HG03060 (cell line): ENCODE measurements around the gene SLC26A11.

Experiments
- ATAC-seq: cut with Tn5 transposase; IDR thresholded peaks from one replicate; pipeline ENCODE4 v1.9.1; 2021; ENCODE audit warnings: low read depth, moderate number of reproducible peaks; ENCODE audit not compliant: unreplicated experiment

The SLC26A11 gene

DNA sequence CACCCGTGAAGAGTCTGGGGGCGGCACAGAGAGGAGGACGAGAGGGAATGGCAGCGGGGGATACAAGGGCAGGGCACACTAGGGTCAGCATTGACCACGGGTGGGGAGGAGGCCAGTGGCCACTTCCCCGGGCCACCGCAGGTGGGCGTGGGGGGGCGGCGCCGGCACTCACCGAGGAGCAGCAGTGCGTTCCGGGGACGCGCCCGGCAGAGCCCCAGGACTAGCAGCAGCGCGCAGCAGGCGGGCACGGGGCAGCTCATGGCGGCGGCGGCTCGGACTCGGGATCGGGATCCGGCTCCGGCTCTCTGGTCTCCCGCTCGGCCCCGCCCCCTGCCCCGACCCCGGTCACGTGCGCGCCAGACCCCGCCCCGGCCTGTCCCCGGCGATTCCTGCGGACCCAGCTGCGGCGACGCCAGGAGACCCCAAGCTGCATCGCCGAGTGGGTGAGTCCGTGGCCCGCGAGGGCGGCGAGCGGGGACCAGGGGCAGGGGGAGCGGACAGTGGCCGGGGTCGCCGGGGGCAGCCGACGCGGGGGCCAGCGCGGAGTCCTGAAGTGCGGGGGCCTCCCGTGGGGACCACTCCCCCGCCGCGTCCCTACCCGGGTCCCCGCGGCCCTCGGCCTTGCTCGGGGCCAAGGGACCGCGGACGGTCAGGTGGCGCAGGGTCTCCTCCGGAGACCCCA lies at the start of gene SLC26A11, which contains the start of gene SGSH:
Gene SLC26A11, plus strand, starts transcription at position 374 of the 682 bp plus-strand sequence. CDS start 1,134 bp downstream, outside the sequence.
Gene SGSH, minus strand, starts transcription at position 280 of the 682 bp plus-strand sequence. Its CDS starts 20 bp downstream, at position 260.
- no peak for ATAC-seq

GRCh38 chr17:80171681-80172080 lies 48.5 kb upstream of the SLC26A11 start:
- no peak for ATAC-seq

DNA sequence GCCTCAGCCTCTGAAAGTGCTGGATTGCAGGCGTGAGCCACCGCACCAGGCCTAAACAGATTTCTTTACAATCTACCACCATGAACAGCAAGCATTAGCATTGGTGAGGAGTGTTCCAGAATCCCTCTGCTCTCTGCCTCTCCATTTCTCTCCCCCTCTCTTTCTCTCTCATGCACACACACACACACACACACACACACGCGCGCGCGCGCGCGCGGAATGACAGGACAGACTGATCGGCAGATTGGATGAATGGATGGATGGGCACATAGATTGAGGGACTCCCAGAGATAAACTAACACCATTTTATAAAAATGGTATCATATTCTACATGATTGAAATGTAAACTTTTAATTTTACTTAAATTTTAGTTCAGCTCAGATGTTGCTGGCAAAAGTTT lies 47.1 kb upstream of the SLC26A11 start:
- no peak for ATAC-seq

GRCh38 chr17:80173916-80174315 lies 46.3 kb upstream of the SLC26A11 start:
- ATAC-seq = no peak

GRCh38 chr17:80176757-80177156 lies 43.5 kb upstream of the SLC26A11 start:
- ATAC-seq = no peak

DNA sequence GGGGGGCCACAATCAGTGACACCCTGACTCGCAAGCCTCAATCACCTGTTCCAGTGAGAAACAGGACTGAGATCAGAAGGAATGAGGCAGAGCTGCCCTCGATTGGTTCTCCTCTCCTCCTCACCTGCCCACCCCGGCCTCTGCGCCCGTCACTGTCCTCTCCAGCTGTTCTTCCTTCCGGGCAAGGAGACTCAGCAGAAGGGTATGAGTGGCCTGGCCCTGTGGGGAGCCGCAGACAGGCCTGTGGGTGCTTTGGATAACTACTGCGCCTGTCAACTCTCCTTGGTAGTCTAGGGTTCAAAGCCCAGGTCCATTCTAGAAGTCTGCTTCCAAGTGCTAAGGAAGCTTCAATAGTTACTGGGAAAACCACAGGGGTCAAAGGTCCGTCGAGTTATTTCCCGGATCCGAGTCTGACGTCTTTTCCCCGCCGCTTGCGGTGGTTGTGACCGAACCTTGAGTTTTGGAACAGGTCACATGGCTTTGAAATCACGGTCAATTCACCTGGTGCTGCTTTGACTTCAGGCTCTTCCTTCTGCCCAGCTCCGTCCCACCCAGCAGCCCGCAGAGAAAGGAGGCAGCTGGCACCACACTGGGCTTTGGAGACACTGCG lies 42.1 kb upstream of the SLC26A11 start:
- no peak for ATAC-seq

- ATAC-seq = no peak
These were observed 40.0 kb upstream of the SLC26A11 start for GRCh38 chr17:80180192-80180591.

DNA sequence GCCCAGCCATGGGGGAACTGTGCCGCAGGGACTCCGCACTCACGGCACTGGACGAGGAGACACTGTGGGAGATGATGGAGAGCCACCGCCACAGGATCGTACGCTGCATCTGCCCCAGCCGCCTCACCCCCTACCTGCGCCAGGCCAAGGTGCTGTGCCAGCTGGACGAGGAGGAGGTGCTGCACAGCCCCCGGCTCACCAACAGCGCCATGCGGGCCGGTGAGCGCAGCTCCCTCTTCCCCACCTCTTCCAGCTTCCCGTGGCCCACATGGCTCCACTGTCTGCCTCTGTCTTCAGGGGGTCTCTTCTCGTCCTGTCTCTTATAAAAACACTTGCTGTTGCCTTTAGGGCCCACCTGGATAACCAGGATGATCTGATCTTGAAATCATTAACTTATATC lies 38.8 kb upstream of the SLC26A11 start:
- ATAC-seq = no peak

DNA sequence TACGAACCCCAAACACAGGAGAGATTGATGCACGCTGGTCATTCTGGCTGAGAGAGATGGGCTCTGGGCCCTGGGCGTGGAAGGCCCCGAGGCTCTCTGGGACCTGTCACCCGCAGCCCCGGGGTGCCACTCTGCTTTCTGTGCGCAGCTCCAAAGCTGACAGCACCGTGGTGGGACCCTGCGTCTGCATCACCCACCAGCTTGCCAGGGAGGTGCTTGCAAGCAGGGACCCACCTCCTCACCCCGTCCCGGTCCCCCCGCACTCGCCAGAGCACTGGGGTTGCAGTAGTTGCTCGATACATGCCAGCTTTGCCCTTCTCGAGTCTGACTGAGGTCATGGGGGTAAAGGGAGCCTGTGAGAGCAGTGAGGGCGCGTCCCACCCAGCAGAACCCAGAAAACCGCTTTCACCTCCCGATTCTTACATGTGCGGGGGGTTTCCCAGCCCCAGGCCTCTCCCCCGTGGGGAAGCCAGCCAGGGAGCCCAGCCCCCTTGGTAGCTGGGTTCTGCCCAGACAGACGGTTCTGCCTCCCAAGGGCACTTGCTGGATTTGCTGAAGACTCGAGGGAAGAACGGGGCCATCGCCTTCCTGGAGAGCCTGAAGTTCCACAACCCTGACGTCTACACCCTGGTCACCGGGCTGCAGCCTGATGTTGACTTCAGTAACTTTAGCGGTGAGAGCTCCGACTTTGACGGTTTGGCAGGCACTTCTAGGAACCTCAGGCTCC lies 37.9 kb upstream of the SLC26A11 start:
- ATAC-seq = no peak

DNA sequence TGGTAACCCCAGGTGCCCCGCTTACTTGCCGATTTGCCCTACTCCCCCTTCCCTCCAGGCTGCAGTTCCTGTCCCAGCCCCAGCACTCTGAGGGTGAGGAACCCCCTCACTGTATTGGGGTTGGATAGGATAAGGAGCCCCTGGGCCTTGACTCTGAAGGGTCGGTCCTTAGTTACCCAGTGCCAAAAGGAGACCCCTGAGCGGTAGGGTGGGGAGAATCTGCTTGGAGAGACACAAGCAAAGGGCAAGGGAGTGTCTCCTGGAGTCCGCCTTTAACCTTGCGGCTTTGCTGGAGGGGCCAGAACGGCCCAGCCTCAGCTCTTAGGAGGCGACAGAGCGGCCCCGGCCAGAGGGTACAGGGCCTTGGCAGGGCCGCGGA lies 37.4 kb upstream of the SLC26A11 start:
- ATAC-seq = no peak

GRCh38 chr17:80183581-80184422 lies 36.4 kb upstream of the SLC26A11 start:
- ATAC-seq = no peak

DNA sequence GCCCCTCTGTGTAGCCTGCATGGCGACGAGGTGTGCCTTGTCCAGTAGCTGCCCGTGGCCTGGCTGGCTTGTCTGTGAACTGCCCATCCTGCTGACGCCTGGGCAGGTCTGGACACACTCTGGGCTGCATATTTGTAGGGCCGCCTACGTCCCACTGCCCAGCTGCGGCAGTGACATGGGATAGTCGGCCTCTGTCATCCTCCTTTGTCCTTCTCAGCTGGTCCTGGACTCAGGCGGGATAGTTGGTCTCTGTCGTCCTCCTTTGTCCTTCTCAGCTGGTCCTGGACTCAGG lies 35.9 kb upstream of the SLC26A11 start:
- ATAC-seq = no peak

DNA sequence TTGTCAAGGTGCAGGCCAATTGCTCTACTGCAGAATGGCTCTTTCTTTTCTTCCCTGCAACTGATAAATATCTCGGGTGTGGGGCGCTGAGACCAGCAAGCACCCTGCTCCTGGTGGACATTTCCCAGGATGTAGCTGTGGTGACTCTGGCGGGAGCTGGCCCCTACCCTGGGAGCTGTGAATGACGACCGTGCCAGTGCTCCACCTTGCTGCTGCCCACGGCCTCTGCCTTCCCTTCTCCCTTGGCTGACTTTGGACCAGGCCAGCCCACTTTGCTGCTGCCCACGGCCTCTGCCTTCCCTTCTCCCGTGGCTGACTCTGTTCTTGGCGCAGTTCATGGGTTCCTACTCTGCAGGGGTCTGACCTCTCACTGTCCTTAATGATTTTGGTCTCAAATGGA lies 34.3 kb upstream of the SLC26A11 start:
- no peak for ATAC-seq

DNA sequence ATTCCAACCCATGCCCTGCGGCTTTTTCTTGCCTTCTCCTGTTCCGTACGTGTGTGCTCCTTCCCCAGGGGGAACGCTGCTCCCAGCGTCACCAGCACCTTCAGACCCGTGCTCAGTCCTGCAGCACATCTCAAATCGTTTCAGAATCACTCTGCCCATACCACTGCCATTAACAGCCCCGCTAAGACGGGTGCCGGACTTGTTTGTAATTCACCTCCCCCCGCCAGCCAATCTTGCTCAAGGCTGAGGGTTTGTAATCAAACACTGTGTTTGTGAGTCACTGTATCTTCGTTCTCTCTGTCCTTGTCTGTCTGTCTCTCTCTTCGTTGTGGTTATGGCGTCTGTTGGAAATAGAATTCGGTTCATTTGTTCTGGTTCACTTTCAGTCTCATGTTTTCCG lies 33.1 kb upstream of the SLC26A11 start:
- no peak for ATAC-seq

- no peak for ATAC-seq
These were observed 32.7 kb upstream of the SLC26A11 start for GRCh38 chr17:80187515-80187941.

GRCh38 chr17:80189611-80190010 lies 30.6 kb upstream of the SLC26A11 start:
- no peak for ATAC-seq

DNA sequence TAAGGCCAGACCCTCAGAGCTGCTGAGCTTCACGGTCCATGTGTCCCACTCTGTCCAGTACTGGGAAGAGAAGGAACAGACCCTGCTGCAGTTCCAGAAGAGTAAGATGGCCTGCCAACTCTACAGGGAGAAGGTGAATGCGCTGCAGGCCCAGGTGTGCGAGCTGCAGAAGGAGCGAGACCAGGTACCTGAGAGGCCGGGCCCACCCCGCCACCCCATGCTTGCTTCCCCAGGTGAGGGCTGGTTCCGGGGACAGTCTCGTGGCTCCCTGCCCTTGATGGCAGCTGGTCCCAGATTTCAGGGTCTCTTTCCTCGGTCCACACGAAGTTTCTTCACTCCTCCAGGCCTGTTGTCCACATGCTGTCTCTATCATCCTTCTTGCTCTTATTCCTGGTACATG lies 29.5 kb upstream of the SLC26A11 start:
- no peak for ATAC-seq

DNA sequence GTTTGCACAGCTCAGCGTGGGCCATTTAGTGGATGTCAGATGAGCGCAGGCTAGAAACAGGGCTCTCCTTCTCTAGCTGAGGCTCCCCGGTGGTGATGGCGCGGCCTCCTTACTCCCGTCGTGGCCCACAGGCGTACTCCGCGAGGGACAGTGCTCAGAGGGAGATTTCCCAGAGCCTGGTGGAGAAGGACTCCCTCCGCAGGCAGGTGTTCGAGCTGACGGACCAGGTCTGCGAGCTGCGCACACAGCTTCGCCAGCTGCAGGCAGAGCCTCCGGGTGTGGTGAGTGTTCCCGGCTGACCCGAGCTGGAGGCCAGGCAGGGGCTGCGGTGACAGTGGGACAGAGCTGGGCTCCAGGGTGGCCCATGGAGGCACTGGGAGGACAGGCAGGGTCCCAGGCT lies 29.0 kb upstream of the SLC26A11 start:
- no peak for ATAC-seq

GRCh38 chr17:80191865-80192661 lies 28.2 kb upstream of the SLC26A11 start:
- no peak for ATAC-seq

GRCh38 chr17:80195141-80195540 lies 25.1 kb upstream of the SLC26A11 start:
- ATAC-seq = no peak
